H1 (cell line): Measurements from ENCODE around the gene CCDC7. TPM values are rescaled to one million over a fixed set of nuclear protein-coding genes. Genes with fewer than 3 reads are reported as not detected.

Source experiments
- FOSL1 ChIP-seq: IDR thresholded peaks from 2 replicates; pipeline ENCODE4 v1.6.1; 2011; ENCODE audit warnings: mild to moderate bottlenecking, low read depth, low read length, moderate library complexity; ENCODE audit not compliant: insufficient read depth
- PHF8 ChIP-seq: fragments of 200-600 bp; sonication (generic); conservative IDR thresholded peaks from 2 replicates; pipeline ENCODE4 v1.7.1; 2012; ENCODE audit warnings: low read depth, mild to moderate bottlenecking, inconsistent platforms, low read length, moderate library complexity
- polyA plus RNA-seq, 7 experiments: library from polyadenylated mRNA; depleted of rRNA in 3 of 7; stranded (reverse) in 5 of 7; unstranded in 2 of 7; fragments of >200 nt in 5 of 7; fragments of 200-250 nt in 2 of 7; gene quantifications; 1 replicate in 5 of 7; 2 replicates in 1 of 7; 4 replicates in 1 of 7; pipeline versions ENCODE4 v1.2.1 to v1.2.3, GENCODE V29; 2011 to 2013; ENCODE audit warnings: missing spikeins in 2 of 7, mixed read lengths in 2 of 7
- total RNA-seq: library from RNA; stranded (reverse); fragmentation: NEBNext Ultra II Directional; extraction: Animal tissue kit (Norgen Biotek cat#: 25700); gene quantifications from 2 replicates; pipeline ENCODE4 v1.2.1, GENCODE V29; 2021

CCDC7 gene
- total and polyA plus RNA-seq, 2 of the 8 experiments (the other 6 are each of a cell fraction or from before 2014, with no cell fraction given) = 0.18 to 0.74 TPM

DNA sequence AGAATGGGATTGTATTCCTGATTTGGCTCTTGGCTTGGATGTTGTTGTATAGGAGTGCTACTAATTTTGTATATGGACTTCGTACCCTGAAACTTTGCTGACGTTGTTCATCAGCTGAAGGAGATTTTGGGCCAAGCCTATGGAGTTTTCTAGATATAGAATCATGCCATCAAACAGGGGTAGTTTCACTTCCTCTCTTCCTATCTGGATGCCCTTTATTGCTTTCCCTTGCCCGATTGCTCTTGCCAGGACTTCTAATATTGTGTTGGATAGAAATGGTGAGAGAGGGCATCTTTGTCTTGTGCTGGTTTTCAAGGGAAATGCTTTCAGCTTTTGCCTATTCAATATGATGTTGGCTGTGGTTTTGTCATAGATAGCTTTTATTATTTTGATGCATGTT lies 92.3 kb downstream of the CCDC7 start (continued):
- TF ChIP-seq PHF8 = no peak
- TF ChIP-seq FOSL1 = no peak
